GM12878 (cell line): ENCODE results near the gene ANO2.

ENCODE experiments used
- HDAC2 ChIP-seq: fragments of 200-600 bp; sonication (generic); IDR thresholded peaks from 2 replicates; pipeline ENCODE4 v1.6.1; 2017
- POLR2A ChIP-seq: IDR thresholded peaks from 2 replicates; pipeline ENCODE4 v1.6.1; 2011; ENCODE audit warnings: low read depth, mild to moderate bottlenecking, low read length
- TF ChIP-seq, protein P1 (sequence below): IDR thresholded peaks from 2 replicates; pipeline ENCODE4 v1.6.1; 2011; ENCODE audit warnings: low read depth, mild to moderate bottlenecking, low read length, moderate library complexity, borderline replicate concordance; ENCODE audit errors: extremely low read depth

DNA sequence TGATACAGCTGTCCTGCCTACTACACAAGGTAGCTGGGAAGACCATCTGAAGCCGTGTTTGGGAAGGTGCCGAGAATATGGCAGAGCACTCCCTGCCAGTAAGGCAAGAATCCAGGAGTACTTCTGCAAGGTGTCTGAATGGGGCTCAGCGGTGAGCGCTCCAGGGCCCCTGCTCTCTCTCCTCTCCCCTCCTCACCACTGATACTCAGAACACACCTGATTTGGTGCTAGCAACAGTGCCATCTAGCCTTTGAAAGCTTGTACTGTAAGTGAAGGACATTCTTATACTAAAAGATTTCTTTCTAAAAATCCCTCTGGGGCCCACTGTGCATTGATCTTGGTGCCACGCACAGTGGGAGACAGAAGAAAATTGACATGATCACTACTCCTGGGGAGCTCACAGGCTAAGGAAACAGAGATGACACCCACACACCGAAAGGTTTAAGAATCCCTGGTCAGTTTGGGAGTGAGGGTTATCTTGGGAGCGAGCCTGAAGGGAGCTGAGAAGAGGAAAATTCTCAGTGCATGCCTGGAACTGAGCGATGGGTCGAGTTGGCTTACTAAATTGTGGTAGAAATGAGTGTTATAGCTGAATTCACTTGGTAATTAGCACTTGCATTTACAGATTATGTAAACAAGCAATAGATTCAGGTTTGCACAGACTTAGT, 296.2 kb downstream of the ANO2 start:
- TF ChIP-seq, protein P1, sequence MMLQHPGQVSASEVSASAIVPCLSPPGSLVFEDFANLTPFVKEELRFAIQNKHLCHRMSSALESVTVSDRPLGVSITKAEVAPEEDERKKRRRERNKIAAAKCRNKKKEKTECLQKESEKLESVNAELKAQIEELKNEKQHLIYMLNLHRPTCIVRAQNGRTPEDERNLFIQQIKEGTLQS: no peak
- TF ChIP-seq POLR2A (no peak), HDAC2 (no peak)
